SU-DHL-6 (cell line): Measurements from ENCODE around the gene CHRNA4.

Source experiments
- H2AFZ ChIP-seq: fragments of 200-600 bp; sonication (generic); 2 replicates; pipeline ENCODE4 v1.6.1; 2014; ENCODE audit warnings: low read depth, mild to moderate bottlenecking, moderate library complexity, mixed read lengths, antibody characterized with exemption, low read length; ENCODE audit not compliant: severe bottlenecking
- H3F3A ChIP-seq: fragments of 200-600 bp; shearing (Covaris generic); 2 replicates; pipeline ENCODE4 v1.6.0; 2016; ENCODE audit warnings: antibody characterized with exemption, mild to moderate bottlenecking; ENCODE audit not compliant: insufficient read depth
- H3K27ac ChIP-seq: fragments of 200-600 bp; sonication (generic); 2 replicates; pipeline ENCODE4 v1.5.1; 2016; ENCODE audit warnings: low read depth, mild to moderate bottlenecking, low read length, moderate library complexity, mixed read lengths
- H3K27me3 ChIP-seq: fragments of 200-600 bp; sonication (generic), shearing (Covaris generic); 2 replicates; pipeline ENCODE4 v1.6.0; 2014; ENCODE audit warnings: mild to moderate bottlenecking, low read length
- H3K36me3 ChIP-seq: fragments of 200-600 bp; sonication (generic); 2 replicates; pipeline ENCODE4 v1.6.1; 2014; ENCODE audit warnings: mild to moderate bottlenecking, low read length, mixed read lengths
- H3K4me2 ChIP-seq: fragments of 300-600, 200-600 bp; shearing (Covaris generic), sonication (generic); 2 replicates; pipeline ENCODE4 v1.6.0; 2014; ENCODE audit warnings: low read length, low read depth, mild to moderate bottlenecking; ENCODE audit not compliant: poor library complexity, severe bottlenecking
- H3K4me3 ChIP-seq: fragments of 200-600 bp; sonication (generic); 2 replicates; pipeline ENCODE4 v1.5.1; 2014; ENCODE audit warnings: antibody characterized with exemption, low read length, mild to moderate bottlenecking, mixed read lengths; ENCODE audit not compliant: insufficient read depth, poor library complexity, severe bottlenecking
- H3K79me2 ChIP-seq: fragments of 200-600 bp; sonication (generic); 2 replicates; pipeline ENCODE4 v1.6.1; 2014; ENCODE audit warnings: mild to moderate bottlenecking, low read length, moderate library complexity; ENCODE audit not compliant: insufficient read depth
- H3K9ac ChIP-seq: fragments of 200-600 bp; sonication (generic); 2 replicates; pipeline ENCODE4 v1.7.0; 2014; ENCODE audit warnings: mild to moderate bottlenecking, low read length
- H3K9me2 ChIP-seq: fragments of 200-600 bp; sonication (generic); replicated peaks from 2 replicates; pipeline ENCODE4 v1.6.1; 2014; ENCODE audit warnings: low read length; ENCODE audit not compliant: insufficient read depth
- H3K9me3 ChIP-seq: fragments of 200-600 bp; sonication (generic); 2 replicates; pipeline ENCODE4 v1.6.1; 2014; ENCODE audit warnings: low read length, mixed read lengths; ENCODE audit not compliant: insufficient read depth
- H4K20me1 ChIP-seq: fragments of 200-600 bp; sonication (generic); 2 replicates; pipeline ENCODE4 v1.6.1; 2014; ENCODE audit warnings: low read depth, mild to moderate bottlenecking, antibody characterized with exemption, low read length, moderate library complexity, mixed read lengths
- EZH2phosphoT487 ChIP-seq: fragments of 200-600 bp; sonication (generic), shearing (Covaris generic); conservative IDR thresholded peaks from 2 replicates; pipeline ENCODE4 v1.6.1; 2018; ENCODE audit warnings: mild to moderate bottlenecking, antibody characterized with exemption, low read length, moderate library complexity, mixed read lengths
- TF ChIP-seq, protein P1 (sequence below): fragments of 200-600 bp; sonication (generic); IDR thresholded peaks from one replicate; pipeline ENCODE4 v1.5.1; 2017; ENCODE audit warnings: antibody characterized with exemption, mild to moderate bottlenecking, low read length, moderate library complexity; ENCODE audit not compliant: insufficient read depth, poor library complexity, severe bottlenecking

Gene CHRNA4

DNA sequence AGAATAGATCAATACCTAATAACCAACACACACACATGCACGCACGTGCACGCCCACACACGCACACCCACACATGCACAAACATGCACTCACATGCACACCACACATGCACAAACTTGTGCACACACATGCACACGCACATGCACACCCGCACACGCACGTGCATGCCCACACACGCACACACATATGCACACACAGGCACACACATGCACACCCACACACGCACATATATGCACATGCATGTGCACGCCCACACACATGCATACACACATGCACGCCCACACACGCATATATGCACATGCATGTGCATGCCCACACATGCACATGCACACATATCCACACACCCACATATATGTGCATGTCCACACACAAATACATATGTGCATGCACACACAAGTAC, 26.2 kb upstream of the CHRNA4 start:
- TF ChIP-seq, protein P1, sequence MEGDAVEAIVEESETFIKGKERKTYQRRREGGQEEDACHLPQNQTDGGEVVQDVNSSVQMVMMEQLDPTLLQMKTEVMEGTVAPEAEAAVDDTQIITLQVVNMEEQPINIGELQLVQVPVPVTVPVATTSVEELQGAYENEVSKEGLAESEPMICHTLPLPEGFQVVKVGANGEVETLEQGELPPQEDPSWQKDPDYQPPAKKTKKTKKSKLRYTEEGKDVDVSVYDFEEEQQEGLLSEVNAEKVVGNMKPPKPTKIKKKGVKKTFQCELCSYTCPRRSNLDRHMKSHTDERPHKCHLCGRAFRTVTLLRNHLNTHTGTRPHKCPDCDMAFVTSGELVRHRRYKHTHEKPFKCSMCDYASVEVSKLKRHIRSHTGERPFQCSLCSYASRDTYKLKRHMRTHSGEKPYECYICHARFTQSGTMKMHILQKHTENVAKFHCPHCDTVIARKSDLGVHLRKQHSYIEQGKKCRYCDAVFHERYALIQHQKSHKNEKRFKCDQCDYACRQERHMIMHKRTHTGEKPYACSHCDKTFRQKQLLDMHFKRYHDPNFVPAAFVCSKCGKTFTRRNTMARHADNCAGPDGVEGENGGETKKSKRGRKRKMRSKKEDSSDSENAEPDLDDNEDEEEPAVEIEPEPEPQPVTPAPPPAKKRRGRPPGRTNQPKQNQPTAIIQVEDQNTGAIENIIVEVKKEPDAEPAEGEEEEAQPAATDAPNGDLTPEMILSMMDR, result no peak
- TF ChIP-seq EZH2phosphoT487, result no peak
- H3K9ac ChIP-seq, result no peak overlapping the region
- no peaks in the 10 kb centered on the region for H3K79me2 ChIP-seq
- H3K4me3 ChIP-seq, result no peak overlapping the region
- H3K36me3 ChIP-seq, result no peaks in the 10 kb centered on the region
- no peaks in the 10 kb centered on the region for H4K20me1 ChIP-seq
- H3K27ac ChIP-seq, result no peak overlapping the region
- no peaks in the 10 kb centered on the region for H3F3A ChIP-seq
- H3K9me2 ChIP-seq, result no peaks in the 10 kb centered on the region
- H3K9me3 ChIP-seq, result peaks cover 29% of the 10 kb centered on the region
- no peak overlapping the region for H2AFZ ChIP-seq
- no peak overlapping the region for H3K4me2 ChIP-seq
- H3K27me3 ChIP-seq, result no peaks in the 10 kb centered on the region

DNA sequence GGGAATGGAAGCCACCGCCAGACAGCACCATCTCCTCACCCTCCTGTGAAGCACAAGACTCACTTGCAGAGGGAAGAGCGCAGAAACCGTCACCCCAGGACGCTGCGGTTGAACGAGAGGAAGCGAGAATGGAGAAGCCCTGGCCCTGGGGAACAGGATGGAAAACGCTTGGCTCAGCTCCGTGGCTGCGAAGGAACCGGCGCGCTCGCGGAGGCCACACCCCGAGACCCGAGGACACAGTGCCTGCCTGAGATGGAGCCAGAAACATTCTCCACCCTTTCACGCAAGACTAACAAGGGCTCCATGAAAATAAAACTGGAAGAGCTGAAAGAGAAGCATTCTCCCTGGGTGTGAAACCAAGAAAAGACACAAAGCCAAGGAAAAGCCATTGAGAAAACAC, 25.3 kb upstream of the CHRNA4 start:
- TF ChIP-seq EZH2phosphoT487, result no peak
- TF ChIP-seq, protein P1, result no peak
- Histone ChIP-seq H3K4me3 (no peak overlapping the region), H3K9ac (no peak overlapping the region), H2AFZ (no peak overlapping the region), H3K4me2 (no peak overlapping the region), H3K27ac (no peak overlapping the region), H3K9me2 (no peaks in the 10 kb centered on the region), H4K20me1 (no peaks in the 10 kb centered on the region), H3K9me3 (peaks cover 29% of the 10 kb centered on the region), H3F3A (no peaks in the 10 kb centered on the region), H3K36me3 (no peaks in the 10 kb centered on the region), H3K27me3 (no peaks in the 10 kb centered on the region), H3K79me2 (no peaks in the 10 kb centered on the region)

DNA sequence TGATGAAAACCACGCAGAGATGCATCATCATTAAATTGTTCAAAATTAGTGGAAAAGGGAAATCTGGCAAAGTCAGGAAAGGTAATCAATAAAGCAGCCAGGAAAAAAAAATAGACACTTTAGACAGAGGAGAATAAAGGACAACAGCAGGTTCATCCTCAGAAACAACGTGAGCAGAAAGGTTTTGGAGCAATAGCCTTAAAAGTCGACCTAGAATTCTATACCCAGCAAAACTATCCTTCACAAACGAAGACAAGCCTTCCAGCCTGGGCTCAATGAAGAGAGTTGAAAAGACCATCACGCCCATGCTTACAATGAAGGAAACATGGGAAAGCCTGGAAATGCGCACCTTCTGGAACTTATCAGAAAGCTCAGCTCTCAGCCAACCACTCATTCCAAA, 24.7 kb upstream of the CHRNA4 start:
- Histone ChIP-seq H3K36me3 (no peaks in the 10 kb centered on the region), H3K4me3 (no peak overlapping the region), H3K9ac (no peak overlapping the region), H3K9me2 (no peaks in the 10 kb centered on the region), H3F3A (no peaks in the 10 kb centered on the region), H4K20me1 (no peaks in the 10 kb centered on the region), H3K27me3 (no peaks in the 10 kb centered on the region), H3K79me2 (no peaks in the 10 kb centered on the region), H2AFZ (no peak overlapping the region), H3K4me2 (no peak overlapping the region), H3K27ac (no peak overlapping the region), H3K9me3 (peaks cover 29% of the 10 kb centered on the region)
- TF ChIP-seq, protein P1, result no peak
- TF ChIP-seq EZH2phosphoT487, result no peak
